PFSK-1 (cell line): ENCODE results near the gene TIMM10.

Source experiments
- POLR2AphosphoS5 ChIP-seq: IDR thresholded peaks from 2 replicates; pipeline ENCODE4 v1.6.1; 2012; ENCODE audit warnings: low read depth, mild to moderate bottlenecking, control low read depth, low read length, moderate library complexity
- SIN3A ChIP-seq: IDR thresholded peaks from 2 replicates; pipeline ENCODE4 v1.6.1; 2012; ENCODE audit warnings: mild to moderate bottlenecking, low read length, moderate library complexity, borderline replicate concordance; ENCODE audit not compliant: insufficient read depth

GRCh38 chr11:57479911-57480310 is 50.6 kb downstream of the TIMM10 start:
- no peak for TF ChIP-seq SIN3A
- TF ChIP-seq POLR2AphosphoS5: no peak
